Measurements from ENCODE around the gene NAP1L4.
"Not testable (repeated sequence)": the region's sequence is repeated elsewhere in the genome, so short reads cannot be mapped to it uniquely, and the experiment has no call there.

NAP1L4 gene

GRCh38 chr11:2914455-2915195, 77.5 kb downstream of the NAP1L4 start:
- H3K36me3 Mint-ChIP-seq (ENCODE audit: low read depth) = no peaks in the 10 kb centered on the region
- H3K9me3 Mint-ChIP-seq = no peaks in the 10 kb centered on the region
- H3K4me1 Mint-ChIP-seq (ENCODE audit: low read depth) = no peaks in the 10 kb centered on the region
- no peaks in the 10 kb centered on the region for H3K27me3 Mint-ChIP-seq (ENCODE audit: low read depth)
- H3K4me3 Mint-ChIP-seq = no peak overlapping the region
- no peak overlapping the region for H3K27ac Mint-ChIP-seq

DNA sequence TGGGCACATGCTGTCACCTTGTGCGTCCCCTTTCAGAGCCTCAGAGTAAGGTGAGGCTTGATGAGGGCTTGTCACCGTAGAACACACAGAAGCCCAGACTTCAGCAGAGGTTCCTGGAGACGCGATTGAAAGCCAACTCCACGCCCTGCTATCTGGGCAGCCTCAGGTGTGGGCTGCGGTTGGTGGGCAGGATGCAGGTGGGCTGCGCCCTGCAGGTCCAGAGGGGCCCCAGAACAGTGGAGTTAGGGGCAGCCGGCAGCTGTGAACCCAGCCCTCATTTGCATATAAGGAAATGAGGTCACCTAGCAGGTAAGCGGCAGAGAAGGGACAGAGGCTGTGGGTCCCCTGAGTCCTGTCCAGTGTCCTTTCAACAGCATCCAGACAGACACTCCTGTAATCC, 78.4 kb downstream of the NAP1L4 start:
- Mint-ChIP-seq H3K9me3 (no peaks in the 10 kb centered on the region), H3K27ac (no peak overlapping the region), H3K4me3 (no peak overlapping the region), H3K36me3 (ENCODE audit: low read depth) (no peaks in the 10 kb centered on the region), H3K27me3 (ENCODE audit: low read depth) (no peaks in the 10 kb centered on the region), H3K4me1 (ENCODE audit: low read depth) (no peaks in the 10 kb centered on the region)

DNA sequence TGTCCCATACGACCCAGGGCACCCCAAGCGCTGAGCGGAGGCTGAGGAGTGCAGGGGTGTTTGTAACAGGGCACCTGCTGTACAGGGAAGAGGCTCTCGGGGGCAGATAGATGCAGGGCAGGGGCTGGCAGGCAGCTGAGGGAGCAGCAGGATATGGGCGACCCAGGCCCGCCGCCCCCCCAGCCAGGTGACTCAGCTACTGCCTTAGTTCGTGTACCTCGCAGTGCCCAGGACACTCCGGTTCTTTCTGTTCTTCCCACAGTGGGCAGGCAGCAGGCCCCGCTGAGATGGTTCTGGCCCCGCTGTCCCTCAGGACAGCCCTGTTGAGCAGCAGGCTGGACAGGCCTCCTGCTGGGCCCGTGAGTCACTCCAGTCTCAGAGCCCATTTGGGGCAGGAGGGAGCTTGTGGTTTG, 79.1 kb downstream of the NAP1L4 start:
- no peak overlapping the region for H3K27ac Mint-ChIP-seq

DNA sequence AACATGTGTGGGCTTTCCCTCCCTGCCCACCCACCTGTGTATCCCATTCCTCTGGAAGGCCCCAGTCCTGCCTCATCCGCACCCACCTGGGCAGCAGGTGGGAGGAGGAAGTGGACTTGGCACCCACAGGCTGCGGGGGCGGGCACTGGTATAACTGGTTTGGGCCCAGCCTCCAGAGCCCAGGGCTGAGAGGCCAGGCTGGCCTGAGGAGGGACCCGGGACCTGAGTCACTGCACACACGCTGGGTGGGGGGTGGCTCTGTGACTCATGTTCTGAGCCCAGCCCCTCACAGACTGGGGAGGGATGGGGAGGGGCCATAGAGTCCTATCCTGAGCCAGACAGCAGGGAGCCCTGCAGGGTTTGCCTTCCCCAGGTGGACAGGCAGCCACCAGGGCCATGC, 79.6 kb downstream of the NAP1L4 start:
- no peak overlapping the region for H3K27ac Mint-ChIP-seq
- no peak overlapping the region for H3K4me3 Mint-ChIP-seq
- no peaks in the 10 kb centered on the region for H3K9me3 Mint-ChIP-seq
- no peaks in the 10 kb centered on the region for H3K27me3 Mint-ChIP-seq (ENCODE audit: low read depth)
- no peaks in the 10 kb centered on the region for H3K36me3 Mint-ChIP-seq (ENCODE audit: low read depth)
- H3K4me1 Mint-ChIP-seq (ENCODE audit: low read depth) = no peaks in the 10 kb centered on the region

More for the DNA sequence above, 79.1 kb downstream of the NAP1L4 start:
- no peaks in the 10 kb centered on the region for H3K27me3 Mint-ChIP-seq (ENCODE audit: low read depth)
- no peaks in the 10 kb centered on the region for H3K9me3 Mint-ChIP-seq
- no peak overlapping the region for H3K4me3 Mint-ChIP-seq
- no peaks in the 10 kb centered on the region for H3K36me3 Mint-ChIP-seq (ENCODE audit: low read depth)
- H3K4me1 Mint-ChIP-seq (ENCODE audit: low read depth) = no peaks in the 10 kb centered on the region

DNA sequence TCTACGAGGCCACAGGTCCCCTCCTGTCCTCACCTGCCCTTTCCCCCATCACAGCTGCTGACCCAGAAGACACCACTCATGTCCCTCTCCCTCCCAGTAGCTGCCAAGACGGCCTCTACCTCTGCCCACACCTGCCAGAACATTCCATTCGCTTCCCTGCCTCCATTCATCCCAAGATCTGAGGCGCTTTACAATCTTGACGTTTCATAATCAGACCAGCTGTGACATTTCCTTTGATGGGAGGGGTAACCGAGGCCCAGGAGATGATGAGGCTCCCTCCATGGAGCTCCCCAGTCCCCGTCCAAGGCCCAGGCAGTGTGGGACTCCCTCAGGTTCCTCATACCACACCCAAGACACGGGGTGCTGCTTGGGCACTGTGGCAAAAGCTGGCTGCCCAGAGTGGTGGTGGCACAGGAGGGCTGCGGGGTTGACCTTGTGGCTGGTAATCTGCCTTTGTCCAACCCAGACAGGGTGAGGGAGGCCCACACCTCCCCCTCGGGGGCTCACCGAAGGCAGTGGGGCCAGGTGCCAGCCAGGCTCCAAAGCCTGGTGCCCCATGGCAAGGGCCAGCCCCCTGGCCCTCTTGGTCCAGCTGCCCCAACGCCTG, 80.2 kb downstream of the NAP1L4 start:
- no peaks in the 10 kb centered on the region for H3K27me3 Mint-ChIP-seq (ENCODE audit: low read depth)
- H3K4me3 Mint-ChIP-seq = no peak overlapping the region
- no peaks in the 10 kb centered on the region for H3K4me1 Mint-ChIP-seq (ENCODE audit: low read depth)
- no peaks in the 10 kb centered on the region for H3K9me3 Mint-ChIP-seq
- H3K36me3 Mint-ChIP-seq (ENCODE audit: low read depth) = no peaks in the 10 kb centered on the region
- H3K27ac Mint-ChIP-seq = no peak overlapping the region

- H3K36me3 Mint-ChIP-seq (ENCODE audit: low read depth) = no peaks in the 10 kb centered on the region
- H3K9me3 Mint-ChIP-seq = no peaks in the 10 kb centered on the region
- no peaks in the 10 kb centered on the region for H3K4me1 Mint-ChIP-seq (ENCODE audit: low read depth)
- no peak overlapping the region for H3K4me3 Mint-ChIP-seq
- H3K27ac Mint-ChIP-seq = no peak overlapping the region
- no peaks in the 10 kb centered on the region for H3K27me3 Mint-ChIP-seq (ENCODE audit: low read depth)
These were observed 80.9 kb downstream of the NAP1L4 start for GRCh38 chr11:2911088-2911784.

DNA sequence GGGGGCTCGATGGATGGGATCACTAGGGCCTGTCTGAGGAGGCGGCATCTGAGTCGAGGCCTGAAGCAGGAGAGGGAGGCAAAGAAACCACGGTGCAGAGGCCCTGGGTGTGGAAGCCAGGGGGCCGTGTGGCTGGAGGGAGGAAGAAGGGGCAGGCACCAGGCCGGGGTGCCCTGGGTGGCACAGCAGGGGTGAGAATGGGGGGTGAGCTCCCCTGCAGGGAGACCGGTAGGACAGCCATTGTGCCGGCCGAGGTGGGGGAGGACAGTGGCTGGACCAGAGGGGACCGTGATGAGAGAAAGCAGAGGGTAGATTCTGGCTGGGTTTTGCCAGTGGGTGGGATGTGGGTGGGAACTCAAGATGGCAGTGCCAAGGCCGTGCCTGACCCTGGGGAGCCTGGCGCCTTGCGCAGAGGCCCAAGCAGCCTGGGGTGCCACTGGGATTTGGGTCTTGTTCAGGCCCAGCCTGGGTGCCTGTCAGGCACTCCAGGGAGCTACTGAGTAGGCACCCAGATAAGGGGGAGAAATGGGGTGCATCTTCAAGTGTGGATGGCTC, 81.7 kb downstream of the NAP1L4 start:
- no peak overlapping the region for H3K4me3 Mint-ChIP-seq
- peaks cover 3% of the 10 kb centered on the region for H3K9me3 Mint-ChIP-seq
- peaks cover 4% of the 10 kb centered on the region for H3K36me3 Mint-ChIP-seq (ENCODE audit: low read depth)
- no peak overlapping the region for H3K27ac Mint-ChIP-seq
- peaks cover 2% of the 10 kb centered on the region for H3K4me1 Mint-ChIP-seq (ENCODE audit: low read depth)
- H3K27me3 Mint-ChIP-seq (ENCODE audit: low read depth) = no peaks in the 10 kb centered on the region

DNA sequence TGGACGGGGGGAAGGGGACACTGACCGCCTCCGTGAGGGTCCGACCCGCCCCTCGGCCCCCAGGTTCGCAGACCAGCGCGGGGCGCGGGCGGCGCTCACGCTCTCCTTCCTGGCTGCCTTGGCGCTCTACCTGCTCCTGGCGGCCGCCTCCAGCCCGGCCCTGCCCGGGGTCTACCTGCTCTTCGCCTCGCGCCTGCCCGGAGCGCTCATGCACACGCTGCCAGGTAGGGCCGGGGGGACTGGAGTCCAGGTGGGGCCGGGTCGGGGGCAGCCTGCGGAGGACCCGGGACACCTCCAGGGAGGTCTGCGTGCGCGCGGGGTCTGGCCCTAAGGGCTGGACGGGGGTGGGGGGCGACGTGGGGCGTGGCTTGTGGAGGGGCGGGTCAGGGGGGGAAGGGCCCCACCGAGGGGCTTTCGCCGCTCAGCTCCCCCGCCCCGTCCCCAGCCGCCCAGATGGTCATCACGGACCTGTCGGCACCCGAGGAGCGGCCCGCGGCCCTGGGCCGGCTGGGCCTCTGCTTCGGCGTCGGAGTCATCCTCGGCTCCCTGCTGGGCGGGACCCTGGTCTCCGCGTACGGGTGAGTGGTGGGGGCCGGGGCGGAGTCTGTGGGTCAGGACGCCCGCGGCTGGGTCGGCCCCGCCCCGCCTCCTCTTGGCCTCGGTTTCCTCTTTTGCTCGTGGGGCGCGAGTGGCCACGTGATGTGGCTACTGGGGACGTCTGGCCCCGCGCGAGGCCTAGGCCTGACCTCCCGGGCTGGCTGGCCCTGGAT, 82.8 kb downstream of the NAP1L4 start:
- H3K27ac Mint-ChIP-seq = no peak overlapping the region
- peaks cover 9% of the 10 kb centered on the region for H3K9me3 Mint-ChIP-seq
- no peak overlapping the region for H3K4me3 Mint-ChIP-seq
- peaks cover 8% of the 10 kb centered on the region for H3K36me3 Mint-ChIP-seq (ENCODE audit: low read depth)
- no peaks in the 10 kb centered on the region for H3K27me3 Mint-ChIP-seq (ENCODE audit: low read depth)
- peaks cover 10% of the 10 kb centered on the region for H3K4me1 Mint-ChIP-seq (ENCODE audit: low read depth)

- Mint-ChIP-seq H3K27ac (no peak overlapping the region), H3K4me3 (no peak overlapping the region), H3K9me3 (peaks cover 9% of the 10 kb centered on the region), H3K27me3 (ENCODE audit: low read depth) (no peaks in the 10 kb centered on the region), H3K36me3 (ENCODE audit: low read depth) (peaks cover 10% of the 10 kb centered on the region), H3K4me1 (ENCODE audit: low read depth) (peaks cover 14% of the 10 kb centered on the region)
These were observed 84.0 kb downstream of the NAP1L4 start for GRCh38 chr11:2908130-2908529.

GRCh38 chr11:2905299-2905698, 86.8 kb downstream of the NAP1L4 start:
- peaks cover 18% of the 10 kb centered on the region for H3K4me1 Mint-ChIP-seq (ENCODE audit: low read depth)
- H3K4me3 Mint-ChIP-seq; H3K9me3 Mint-ChIP-seq; H3K27ac Mint-ChIP-seq; H3K27me3 Mint-ChIP-seq (ENCODE audit: low read depth): not testable (repeated sequence)
- H3K36me3 Mint-ChIP-seq (ENCODE audit: low read depth) = peaks cover 10% of the 10 kb centered on the region

- Mint-ChIP-seq H3K27ac (peak overlapping the region; percentile 28), H3K9me3 (peaks cover 9% of the 10 kb centered on the region)
These were observed 87.7 kb downstream of the NAP1L4 start for GRCh38 chr11:2904153-2905052.

GRCh38 chr11:2903672-2904011, 88.5 kb downstream of the NAP1L4 start:
- Mint-ChIP-seq H3K9me3 (peaks cover 9% of the 10 kb centered on the region), H3K4me3 (peak overlapping the region; percentile 65), H3K4me1 (ENCODE audit: low read depth) (peaks cover 32% of the 10 kb centered on the region), H3K36me3 (ENCODE audit: low read depth) (peaks cover 10% of the 10 kb centered on the region), H3K27me3 (ENCODE audit: low read depth) (no peaks in the 10 kb centered on the region), H3K27ac (peak overlapping the region; percentile 61)

More at GRCh38 chr11:2904153-2905052, 87.7 kb downstream of the NAP1L4 start:
- peaks cover 10% of the 10 kb centered on the region for H3K36me3 Mint-ChIP-seq (ENCODE audit: low read depth)
- no peaks in the 10 kb centered on the region for H3K27me3 Mint-ChIP-seq (ENCODE audit: low read depth)
- H3K4me3 Mint-ChIP-seq = no peak overlapping the region
- peaks cover 25% of the 10 kb centered on the region for H3K4me1 Mint-ChIP-seq (ENCODE audit: low read depth)

GRCh38 chr11:2902784-2903671, 89.1 kb downstream of the NAP1L4 start:
- H3K36me3 Mint-ChIP-seq (ENCODE audit: low read depth) = peaks cover 10% of the 10 kb centered on the region
- H3K27ac Mint-ChIP-seq = peak overlapping the region; percentile 61
- no peaks in the 10 kb centered on the region for H3K27me3 Mint-ChIP-seq (ENCODE audit: low read depth)
- H3K4me3 Mint-ChIP-seq = peak overlapping the region; percentile 65
- peaks cover 38% of the 10 kb centered on the region for H3K4me1 Mint-ChIP-seq (ENCODE audit: low read depth)
- H3K9me3 Mint-ChIP-seq = peaks cover 9% of the 10 kb centered on the region

Measured in T-helper 1 cell treated with Interleukin-12 subunit alpha and Interleukin-12 subunit beta and Interleukin-4 antibody, amounts not matched to agents 30 μg/mL and 1 μg/mL, for 36 hours (primary cell).